Stimulated activated CD8-positive, alpha-beta memory T cell treated with anti-CD3 and anti-CD28 coated beads, Interleukin-12 subunit alpha, Interleukin-12 subunit beta, amount 100 ng/mL, for 24 hours (primary cell): ENCODE results near the gene RHPN2.
"Not testable (repeated sequence)": the region's sequence is repeated elsewhere in the genome, so short reads cannot be mapped to it uniquely, and the experiment has no call there.

Source experiments
- DNase-seq: peaks from one replicate; pipeline ENCODE4 v3.0.0-alpha.2; 2020; ENCODE audit errors: extremely low read depth

RHPN2 gene

DNA sequence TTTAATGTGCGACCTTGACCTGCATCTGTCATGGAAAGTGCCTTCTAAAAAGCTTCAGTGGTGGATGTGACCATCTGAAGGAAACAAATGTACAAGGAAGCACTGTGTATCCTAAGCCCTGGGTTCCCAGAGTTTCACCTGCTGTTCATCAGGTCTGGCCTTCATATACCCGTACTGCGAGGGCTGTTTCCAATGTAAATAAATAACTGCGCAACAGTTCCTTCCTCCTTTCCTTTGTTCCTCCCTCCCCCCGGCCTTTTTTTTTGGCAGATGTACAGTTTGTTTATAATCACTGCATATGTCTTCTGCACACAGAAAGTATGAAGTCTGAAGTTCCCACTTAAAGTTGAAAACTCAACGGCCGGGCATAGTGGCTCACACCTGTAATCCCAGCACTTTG lies 87.4 kb downstream of the RHPN2 start:
- no peak for DNase-seq

DNA sequence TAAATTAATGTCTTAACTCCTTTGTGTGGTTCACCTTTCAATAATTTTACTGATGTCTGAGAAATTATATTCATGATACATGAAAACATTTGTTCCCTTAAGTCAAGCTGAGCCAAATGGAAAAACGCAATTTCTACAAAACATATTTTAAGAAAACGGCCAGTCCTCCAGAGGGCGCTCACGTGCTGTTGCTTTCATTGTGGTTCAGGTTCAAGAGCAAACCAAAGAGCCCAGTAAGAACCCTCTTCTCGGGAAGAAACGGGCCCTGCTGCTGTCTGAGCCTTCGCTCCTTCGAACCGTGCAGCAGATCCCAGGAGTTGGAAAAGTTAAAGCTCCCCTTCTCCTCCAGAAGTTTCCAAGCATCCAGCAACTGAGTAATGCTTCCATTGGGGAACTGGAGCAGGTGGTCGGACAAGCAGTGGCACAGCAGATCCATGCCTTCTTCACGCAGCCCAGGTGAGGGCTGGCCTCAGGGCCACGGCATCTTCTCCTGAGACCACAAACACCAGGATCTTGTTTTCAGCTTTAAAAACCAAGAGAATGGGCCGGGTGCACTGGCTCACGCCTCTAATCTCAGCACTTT lies 88.4 kb downstream of the RHPN2 start:
- no peak for DNase-seq

DNA sequence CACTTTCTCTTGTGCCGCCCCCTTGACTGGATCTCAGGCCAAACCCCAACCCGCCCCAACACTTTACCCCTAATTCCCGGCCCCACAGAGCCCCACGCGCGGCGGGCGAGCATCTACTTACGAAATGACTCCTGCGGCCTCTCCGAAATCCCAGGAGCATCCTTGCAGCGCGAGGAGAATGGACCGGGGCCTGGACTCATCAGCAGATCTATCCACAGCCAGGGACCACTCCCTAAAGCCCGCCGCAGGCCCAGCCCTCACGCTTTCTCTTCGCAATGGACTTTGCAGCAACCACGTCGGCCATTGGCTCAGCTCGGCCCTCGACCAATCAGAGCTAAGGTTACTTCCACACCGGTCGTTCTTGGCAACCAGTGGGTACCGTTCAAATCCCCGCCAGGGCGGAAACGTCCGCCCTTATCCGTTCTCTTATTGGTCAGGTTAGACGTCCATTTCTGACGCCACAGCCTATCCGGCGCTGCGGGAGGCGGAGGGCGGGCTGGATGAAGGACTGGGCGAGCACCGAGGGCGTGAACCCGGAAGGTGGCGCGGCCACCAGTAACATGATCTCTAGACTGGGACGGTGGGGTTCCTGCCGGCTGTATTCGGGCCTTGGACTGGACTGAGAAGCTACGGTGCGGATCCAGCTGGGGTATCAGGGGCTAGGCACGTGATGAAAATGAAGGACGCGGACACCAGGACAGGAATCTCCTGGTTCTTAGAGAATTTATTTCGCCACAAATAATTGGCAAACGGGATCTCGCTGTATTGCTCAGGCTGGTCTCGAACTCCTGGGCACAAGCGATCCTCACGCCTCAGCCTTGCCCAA lies 92.8 kb downstream of the RHPN2 start, which contains the start of the genes CEP89 and FAAP24:
Gene CEP89, minus strand, starts transcription at position 244 of the 826 bp plus-strand sequence. Its CDS starts 84 bp downstream, at position 160.
Gene FAAP24, plus strand, starts transcription at position 528 of the 826 bp plus-strand sequence. CDS start 955 bp downstream, outside the sequence.
- DNase-seq = peak; percentile 93

DNA sequence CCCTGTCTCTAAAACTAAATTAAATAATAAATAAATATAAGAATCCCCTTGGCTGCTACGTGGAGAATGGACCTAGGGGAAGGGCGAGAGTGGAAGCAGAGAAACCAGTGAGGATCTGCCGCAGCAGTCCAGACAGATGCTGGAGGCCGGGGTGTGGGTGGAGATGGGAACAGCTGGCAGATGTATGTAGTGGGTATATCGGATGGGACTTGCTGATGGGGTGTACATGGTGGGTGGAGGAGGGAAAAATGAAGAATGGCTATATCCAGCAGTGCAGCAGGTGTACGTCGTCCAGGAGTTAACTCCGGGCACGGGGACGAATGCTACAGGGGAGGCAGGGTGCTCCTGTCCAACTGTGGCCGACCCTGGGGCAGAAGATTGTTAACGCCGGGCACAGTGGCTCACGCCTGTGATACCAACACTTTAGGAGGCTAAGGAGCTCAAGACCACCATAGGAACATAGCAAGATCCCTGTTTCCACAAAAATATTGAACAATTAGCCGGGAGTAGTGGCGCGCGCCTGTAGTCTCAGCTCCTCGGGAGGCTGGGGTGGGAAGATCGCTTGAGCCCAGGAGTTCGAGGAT lies 93.6 kb downstream of the RHPN2 start:
- DNase-seq = no peak

DNA sequence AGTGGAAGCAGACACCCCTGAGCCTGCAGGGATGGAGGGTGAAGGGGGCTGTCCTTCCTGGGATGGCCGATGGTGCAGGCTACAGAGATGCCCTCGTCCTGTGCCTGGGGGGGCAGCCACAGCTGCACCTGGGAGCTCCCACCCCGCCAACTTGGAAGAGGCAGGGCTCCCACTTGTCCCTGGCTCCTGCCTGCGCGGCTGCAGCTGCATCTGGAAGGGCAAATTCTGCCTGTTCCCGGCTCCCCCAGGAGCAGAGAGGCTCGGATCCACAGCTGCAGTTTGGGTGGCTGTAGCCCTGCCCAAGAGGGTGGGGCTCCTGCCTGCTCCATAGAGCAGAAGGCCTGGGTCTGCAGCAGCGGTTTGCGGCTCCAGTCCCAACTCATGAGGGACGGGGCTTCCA lies 95.1 kb downstream of the RHPN2 start:
- DNase-seq = no peak

DNA sequence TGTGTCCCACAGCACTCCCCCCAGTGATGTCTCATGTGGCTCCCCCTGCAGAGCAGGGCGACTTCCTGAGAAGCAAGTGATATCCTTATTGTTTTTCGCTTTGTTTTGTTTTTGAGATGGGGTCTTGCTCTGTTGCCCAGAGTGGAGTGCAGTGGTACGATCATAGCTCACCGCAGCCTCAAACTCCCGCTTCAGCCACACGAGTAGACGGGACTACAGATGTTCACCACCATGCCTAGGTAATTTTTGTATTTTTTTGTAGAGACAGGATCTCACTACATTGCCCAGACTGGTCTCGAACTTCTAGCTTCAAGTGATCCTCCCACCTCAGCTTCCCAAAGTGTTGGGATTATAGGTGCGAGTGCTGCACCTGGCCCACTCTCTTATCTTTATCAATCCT lies 97.9 kb downstream of the RHPN2 start:
- no peak for DNase-seq

DNA sequence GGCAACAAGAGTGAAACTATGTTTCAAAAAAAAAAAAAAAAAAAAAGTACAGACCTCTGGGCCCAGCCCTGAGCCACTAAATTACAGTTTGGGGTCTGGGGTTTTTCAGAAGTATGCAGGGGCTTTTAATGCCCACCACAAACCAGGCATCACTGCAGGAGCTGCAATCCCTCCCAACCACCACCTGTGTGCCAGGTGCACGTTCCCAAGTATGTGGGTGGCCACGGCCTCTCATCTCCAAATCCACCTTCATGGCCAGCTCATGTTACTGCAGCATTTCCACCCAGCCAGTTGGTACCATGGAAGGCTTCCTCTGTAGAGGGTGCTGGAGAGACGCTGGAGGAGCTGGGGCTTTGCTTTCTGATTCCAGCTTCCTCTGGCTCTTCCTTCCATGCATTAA lies 119.4 kb downstream of the RHPN2 start:
- DNase-seq = no peak

DNA sequence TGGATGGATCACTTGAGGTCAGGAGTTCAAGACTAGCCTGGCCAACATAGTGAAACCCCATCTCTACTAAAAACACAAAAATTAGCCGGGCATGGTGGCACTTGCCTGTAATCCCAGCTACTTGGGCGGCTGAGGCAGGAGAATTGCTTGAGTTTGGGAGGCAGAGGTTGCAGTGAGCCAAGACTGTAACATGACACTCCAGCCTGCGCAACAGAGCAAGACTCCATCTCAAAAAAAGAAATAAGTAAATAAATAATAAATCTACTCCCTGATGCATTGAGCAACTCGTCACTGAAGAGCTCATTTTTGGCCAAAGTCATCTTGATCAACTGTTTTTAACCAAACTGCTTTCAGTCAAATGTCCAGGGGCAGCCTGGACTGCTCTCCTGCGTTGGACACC lies 123.4 kb downstream of the RHPN2 start:
- DNase-seq = not testable (repeated sequence)

DNA sequence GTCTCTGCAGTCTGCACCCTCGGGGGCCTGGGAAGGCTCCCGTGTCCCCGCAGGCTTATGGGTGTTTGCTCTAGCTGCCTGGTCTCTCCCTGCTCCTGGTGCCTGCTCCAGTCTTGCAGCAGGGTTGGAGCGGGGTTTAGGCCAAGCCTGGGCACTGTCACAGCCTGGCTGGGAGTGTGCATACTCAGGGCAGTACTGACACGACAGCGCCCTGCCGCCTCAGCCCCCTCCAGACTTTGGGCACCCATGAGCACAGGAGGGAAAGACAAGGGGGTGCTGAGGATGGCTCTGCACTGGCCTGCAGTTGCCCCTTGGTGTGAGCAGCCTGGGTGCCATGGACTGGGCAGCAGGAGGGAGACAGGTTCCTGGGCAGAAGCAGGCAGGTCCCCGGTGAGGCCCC lies 128.6 kb downstream of the RHPN2 start:
- DNase-seq = no peak

DNA sequence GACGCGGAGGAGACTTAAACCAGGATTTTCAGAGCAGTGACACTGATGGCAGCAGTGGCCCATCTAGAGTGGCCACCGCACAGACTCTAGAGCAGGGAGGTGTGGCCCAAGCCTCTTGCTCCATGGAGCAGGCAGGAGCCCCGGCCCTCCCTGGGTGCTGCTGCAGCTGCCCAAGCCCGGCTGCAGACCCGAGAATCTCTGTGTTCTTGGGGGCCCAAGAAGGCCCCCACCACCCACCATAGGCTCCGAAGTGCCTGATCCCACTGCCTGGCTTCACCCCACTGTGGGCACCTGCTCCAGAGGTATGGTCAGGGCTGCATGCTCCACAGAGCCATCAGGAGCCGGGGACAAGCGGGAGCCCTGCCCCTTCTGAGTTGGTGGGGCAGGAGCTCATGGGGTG lies 129.1 kb downstream of the RHPN2 start:
- DNase-seq = no peak

DNA sequence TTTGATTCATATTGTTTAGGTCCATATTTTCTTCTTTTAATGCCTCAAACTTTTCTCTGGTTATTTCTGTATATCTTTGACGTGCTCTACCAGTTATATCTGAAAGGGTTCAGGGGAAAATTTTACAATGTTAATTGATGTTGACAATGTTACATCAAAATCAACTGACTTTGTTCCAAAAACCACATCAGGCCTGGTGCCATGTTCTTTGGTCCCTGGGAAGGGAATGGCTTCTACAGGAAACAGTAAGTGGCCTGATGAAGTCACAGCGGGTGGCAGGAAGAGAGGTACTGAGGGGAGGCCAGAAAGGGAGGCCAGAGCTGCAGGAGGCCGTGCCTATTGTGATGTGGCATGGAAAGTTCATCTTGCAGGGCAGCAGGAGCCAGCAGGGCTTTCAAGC lies 131.1 kb downstream of the RHPN2 start:
- no peak for DNase-seq

DNA sequence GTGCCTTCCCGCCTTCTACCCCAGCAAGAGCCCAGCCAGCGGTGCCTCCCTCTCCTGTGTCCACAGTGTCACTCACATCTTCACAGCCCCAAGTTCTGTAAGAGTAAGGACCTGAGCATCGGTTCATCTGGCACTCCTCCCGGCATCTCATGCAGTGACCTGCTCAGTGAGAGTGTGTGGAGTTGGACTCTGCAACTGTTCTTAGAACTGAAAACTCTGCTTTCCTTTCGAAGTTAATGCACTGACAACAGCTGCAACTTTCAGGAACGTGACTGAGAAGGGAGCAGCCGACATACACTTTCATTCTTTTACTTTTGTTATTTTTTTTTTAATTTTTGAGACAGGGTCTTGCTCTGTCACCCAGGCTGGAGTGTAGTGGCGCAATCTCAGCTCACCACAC lies 134.1 kb downstream of the RHPN2 start:
- DNase-seq = no peak

DNA sequence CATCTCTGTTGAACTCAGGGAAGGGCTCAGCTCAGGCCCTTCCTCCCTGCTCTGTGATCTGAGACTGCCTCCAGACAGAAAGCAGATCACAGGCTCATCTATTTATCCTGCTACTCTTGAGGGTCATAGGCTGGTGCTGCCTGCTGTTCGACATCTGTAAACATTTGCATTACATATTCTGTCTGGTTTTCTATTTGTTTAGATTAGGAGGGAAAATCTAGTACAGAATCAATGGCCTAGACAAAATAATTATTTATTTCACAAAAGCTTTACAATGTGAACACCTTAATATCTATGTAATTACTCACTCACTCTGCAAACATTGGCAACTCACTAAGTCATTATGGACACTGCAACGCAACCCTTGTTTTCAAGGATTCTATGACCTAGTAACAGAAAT lies 135.9 kb downstream of the RHPN2 start:
- DNase-seq = no peak
